Endothelial cell of umbilical vein (primary cell): Measurements from ENCODE around the gene MON1A. TPM values are rescaled to one million over a fixed set of nuclear protein-coding genes. Genes with fewer than 3 reads are reported as not detected.

Source experiments
- BruUV-seq: library from RNA; stranded (reverse); fragments of 400-500 nt; replicated peaks from 2 replicates; lab custom pipeline; 2021; lab: Mats Ljungman, UMichigan
- CTCF ChIA-PET: fragments of 300-600, 350-600 bp; sonication (Branson Sonifier 250); formaldehyde crosslinking; loops from one replicate; lab custom pipeline; 2021; ENCODE audit warnings: antibody characterized with exemption, inconsistent platforms; lab: Charles Lee
- POLR2A ChIA-PET: fragments of 300-600, 350-600 bp; sonication (Branson Sonifier 250); formaldehyde crosslinking; loops from one replicate; lab custom pipeline; 2021; ENCODE audit warnings: antibody characterized with exemption, inconsistent platforms; lab: Charles Lee
- DNase-seq: peaks from one replicate; pipeline ENCODE4 v3.0.0-alpha.2; 2011; ENCODE audit warnings: low read depth, low spot score
- FAIRE-seq: peaks from 2 replicates; lab custom pipeline; 2011; peaks lifted over from hg19 to GRCh38; lab: Jason Lieb, UNC
- H2AFZ ChIP-seq: 2 replicates; pipeline ENCODE4 v1.6.0; 2012; ENCODE audit warnings: low read depth, low read length, control low read depth, inconsistent platforms
- H3K27ac ChIP-seq: 2 replicates; pipeline ENCODE4 v1.5.1; 2011; ENCODE audit warnings: low read depth, mild to moderate bottlenecking, control low read depth, low read length, moderate library complexity; ENCODE audit not compliant: insufficient read depth
- H3K27me3 ChIP-seq, 2 experiments: 2 replicates each; pipeline versions ENCODE4 v1.6.0 to v1.6.1; 2011; ENCODE audit warnings: low read length in 2 of 2, mixed read lengths in 1 of 2; ENCODE audit not compliant: control insufficient read depth in 2 of 2, insufficient read depth in 2 of 2
- H3K36me3 ChIP-seq, 2 experiments: 2 replicates in 1 of 2; 3 replicates in 1 of 2; pipeline ENCODE4 v1.5.1; 2011; ENCODE audit warnings: low read length in 2 of 2, mild to moderate bottlenecking in 1 of 2, moderate library complexity in 1 of 2; ENCODE audit not compliant: control insufficient read depth in 2 of 2, insufficient read depth in 2 of 2; ENCODE audit errors: extremely low read depth in 1 of 2
- H3K4me1 ChIP-seq: 3 replicates; pipeline ENCODE4 v1.5.1; 2011; ENCODE audit warnings: mild to moderate bottlenecking, low read length; ENCODE audit not compliant: control insufficient read depth, insufficient read depth; ENCODE audit errors: extremely low read depth
- H3K4me2 ChIP-seq: 2 replicates; pipeline ENCODE4 v1.6.1; 2011; ENCODE audit warnings: low read length, control low read depth, mixed read lengths; ENCODE audit not compliant: insufficient read depth
- H3K4me3 ChIP-seq, 3 experiments: fragments of 200-600 bp in 1 of 3; sonication (generic), shearing (Covaris generic) in 1 of 3; replicated peaks in 1 of 3; 2 replicates each; pipeline ENCODE4 v1.5.1; 2011 to 2016; ENCODE audit warnings: control low read depth in 3 of 3, low read length in 3 of 3, mild to moderate bottlenecking in 2 of 3, inconsistent platforms in 1 of 3, low read depth in 1 of 3, moderate library complexity in 1 of 3; ENCODE audit not compliant: insufficient read depth in 1 of 3
- H3K79me2 ChIP-seq: 2 replicates; pipeline ENCODE4 v1.6.0; 2012; ENCODE audit warnings: low read length, inconsistent platforms; ENCODE audit not compliant: control insufficient read depth, insufficient read depth
- H3K9ac ChIP-seq: replicated peaks from 2 replicates; pipeline ENCODE3; 2011; ENCODE audit warnings: low read length, control low read depth; ENCODE audit not compliant: insufficient read depth; ENCODE audit errors: extremely low read depth
- H3K9me1 ChIP-seq: replicated peaks from 3 replicates; pipeline ENCODE4 v1.6.0; 2011; ENCODE audit warnings: mild to moderate bottlenecking, low read length; ENCODE audit not compliant: control insufficient read depth, insufficient read depth; ENCODE audit errors: extremely low read depth
- H3K9me3 ChIP-seq: replicated peaks from 2 replicates; pipeline ENCODE4 v1.5.1; 2012; ENCODE audit warnings: low read length, inconsistent platforms; ENCODE audit not compliant: control insufficient read depth, insufficient read depth
- H4K20me1 ChIP-seq: replicated peaks from 2 replicates; pipeline ENCODE3; 2011; ENCODE audit warnings: mild to moderate bottlenecking, low read length; ENCODE audit not compliant: control insufficient read depth, insufficient read depth; ENCODE audit errors: extremely low read depth
- CTCF ChIP-seq, 2 donors: IDR thresholded peaks; 1 replicate in 1 of 2; 2 replicates in 1 of 2; pipeline ENCODE4 v1.5.1; 2011; ENCODE audit warnings: low read length in 2 of 2, mild to moderate bottlenecking in 2 of 2, moderate library complexity in 2 of 2, control low read depth in 1 of 2, inconsistent platforms in 1 of 2, low read depth in 1 of 2; ENCODE audit not compliant: insufficient read depth in 1 of 2; ENCODE audit errors: extremely low read depth in 1 of 2
- EZH2 ChIP-seq: IDR thresholded peaks from 2 replicates; pipeline ENCODE4 v1.6.1; 2012; ENCODE audit warnings: borderline replicate concordance, low read depth, mild to moderate bottlenecking, moderate library complexity, low read length, inconsistent platforms; ENCODE audit not compliant: severe bottlenecking
- FOS ChIP-seq: IDR thresholded peaks from 2 replicates; pipeline ENCODE4 v1.6.1; 2011; ENCODE audit warnings: mild to moderate bottlenecking, low read length, moderate library complexity, borderline replicate concordance; ENCODE audit not compliant: insufficient read depth
- GATA2 ChIP-seq: IDR thresholded peaks from 2 replicates; pipeline ENCODE4 v1.7.0; 2011; ENCODE audit warnings: low read depth, mild to moderate bottlenecking, moderate library complexity, mixed read lengths, low read length; ENCODE audit not compliant: insufficient read length, insufficient read depth
- JUN ChIP-seq: IDR thresholded peaks from 2 replicates; pipeline ENCODE4 v1.6.1; 2011; ENCODE audit warnings: borderline replicate concordance, low read depth; ENCODE audit not compliant: insufficient read length, insufficient read depth
- MAX ChIP-seq: IDR thresholded peaks from 2 replicates; pipeline ENCODE4 v1.6.1; 2011; ENCODE audit not compliant: insufficient read depth, insufficient read length
- MYC ChIP-seq: IDR thresholded peaks from one replicate; pipeline ENCODE4 v1.6.1; 2011; ENCODE audit warnings: mild to moderate bottlenecking, low read depth, low read length
- POLR2A ChIP-seq: IDR thresholded peaks from 2 replicates; pipeline ENCODE4 v1.6.1; 2012; ENCODE audit warnings: low read depth, mild to moderate bottlenecking, control low read depth, low read length
- POLR2AphosphoS5 ChIP-seq: IDR thresholded peaks from 2 replicates; pipeline ENCODE4 v1.6.1; 2012; ENCODE audit warnings: low read depth, mild to moderate bottlenecking, control low read depth, low read length, moderate library complexity; ENCODE audit not compliant: insufficient read depth
- dilution Hi-C: fragments of 300-500 bp; cut with MboI; formaldehyde crosslinking; loops from one replicate; pipeline ENCODE4 v1.15.0; 2019; ENCODE audit warnings: low sequenced_read_pairs; ENCODE audit not compliant: extremely low pct_ligation_motif_present
- intact Hi-C: fragments of 100-400 bp; cut with micrococcal nuclease; formaldehyde crosslinking; loops from one replicate; pipeline ENCODE4 v1.10.0; 2022
- polyA plus RNA-seq, 4 experiments: library from polyadenylated mRNA; depleted of rRNA in 3 of 4; stranded (reverse) in 3 of 4; unstranded in 1 of 4; fragments of >200 nt; gene quantifications; 2 replicates each; pipeline versions ENCODE4 v1.2.1 to v1.2.3, GENCODE V29; 2011 to 2012; ENCODE audit warnings: missing spikeins in 1 of 4
- total RNA-seq: library from RNA; stranded (reverse); gene quantifications from 2 replicates; pipeline ENCODE4 v1.2.3, GENCODE V29; 2021

The MON1A gene
- total and polyA plus RNA-seq, 2 donors (not counting 3 experiments of a cell fraction or from before 2014, with no cell fraction given): 17.5 to 31.1 TPM

GRCh38 chr3:49911611-49912010 is 18.0 kb downstream of the MON1A start:
- no peaks in the 10 kb centered on the region for H3K79me2 ChIP-seq
- BruUV-seq: no TSS peak

More at GRCh38 chr3:49911611-49912010, 18.0 kb downstream of the MON1A start:
- TF ChIP-seq JUN (no peak), MAX (no peak), POLR2AphosphoS5 (no peak), EZH2 (no peak), CTCF (IDR thresholded peaks at IDR 0.05; ENCODE audit: extremely low read depth in 1 of 2, insufficient read depth in 1 of 2, low read depth in 1 of 2, low read length in 2 of 2) (no peak), POLR2A (no peak), FOS (no peak), GATA2 (no peak), MYC (no peak)
- no peak overlapping the region for H3K9ac ChIP-seq
- CTCF ChIA-PET: interaction anchor here (1.8 kb wide), 1 partner anchor 11 kb away, joined by 5 read pairs; no protein-coding TSS in a partner anchor
- POLR2A ChIA-PET: no interaction called here
- FAIRE-seq (no peak), DNase-seq (no peak)
- H3K36me3 ChIP-seq: peaks cover 0 to 10% of the 10 kb centered on the region in 2 experiments
- H3K27me3 ChIP-seq: no peaks in the 10 kb centered on the region
- intact Hi-C loops (no loop called here), dilution Hi-C loops (no loop called here)
- H2AFZ ChIP-seq: no peak overlapping the region
- no peak overlapping the region for H3K4me3 ChIP-seq
- H3K9me3 ChIP-seq: no peaks in the 10 kb centered on the region
- H3K4me1 ChIP-seq: no peaks in the 10 kb centered on the region
- no peaks in the 10 kb centered on the region for H4K20me1 ChIP-seq
- H3K4me2 ChIP-seq: no peak overlapping the region
- no peaks in the 10 kb centered on the region for H3K9me1 ChIP-seq
- no peak overlapping the region for H3K27ac ChIP-seq
